Skin of body (tissue), 2 donors: ENCODE data around the gene ARSI. TPM values are rescaled to one million over a fixed set of nuclear protein-coding genes. Genes with fewer than 3 reads are reported as not detected.

Source experiments
- DNase-seq: peaks from one replicate; lab custom pipeline; 2025; lab: John Stamatoyannopoulos, UW
- total RNA-seq: library from RNA; depleted of rRNA; stranded (reverse); fragments of >200 nt; gene quantifications from one replicate; pipeline ENCODE4 v1.2.3, GENCODE V29; 2014

The ARSI gene
- total RNA-seq, 1 donor from 2014 or later: 2.6 TPM

GRCh38 chr5:150309101-150309885, 6.6 kb upstream of the ARSI start:
- DNase-seq: no peak

DNA sequence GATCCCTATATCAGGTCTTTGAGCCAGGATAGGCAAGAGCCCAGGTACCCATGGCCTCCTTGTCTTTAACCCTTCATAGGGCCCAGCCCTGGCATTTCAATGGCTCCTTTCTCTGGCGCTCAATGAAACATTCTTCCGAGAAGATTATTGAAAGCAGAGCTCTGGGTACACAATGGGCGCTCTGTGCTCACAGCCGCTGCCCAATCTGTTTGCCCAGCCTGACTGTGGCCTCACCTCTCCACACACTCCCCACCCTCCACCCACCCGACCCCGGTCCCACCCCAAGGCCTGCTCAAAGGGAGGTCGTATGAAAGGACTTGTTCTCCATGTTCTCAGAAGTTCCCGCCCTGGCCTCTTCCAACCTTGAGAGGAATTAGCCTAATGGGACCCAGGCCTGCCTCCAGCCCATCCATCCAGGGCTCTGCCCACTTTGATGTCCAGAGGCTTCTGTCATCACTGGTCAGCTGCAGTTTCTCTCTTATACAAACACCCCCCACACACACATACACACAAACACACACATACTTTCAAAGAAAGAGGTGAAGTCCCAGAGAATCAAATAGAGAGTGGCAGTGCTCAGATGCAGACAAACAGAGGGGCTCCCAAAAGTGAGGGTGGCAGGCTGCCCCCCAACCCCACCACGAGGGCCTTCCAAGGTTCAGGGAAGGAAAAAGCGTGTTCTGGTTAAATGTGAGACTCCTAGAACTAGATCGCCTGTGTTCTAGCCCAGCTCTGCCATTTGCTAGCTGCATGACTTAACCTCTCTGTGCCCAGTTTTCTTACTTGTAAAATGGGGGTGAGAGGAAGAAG, 5.1 kb upstream of the ARSI start:
- DNase-seq: no peak

- DNase-seq: no peak
Observed at GRCh38 chr5:150306775-150307174, 4.1 kb upstream of the ARSI start.

DNA sequence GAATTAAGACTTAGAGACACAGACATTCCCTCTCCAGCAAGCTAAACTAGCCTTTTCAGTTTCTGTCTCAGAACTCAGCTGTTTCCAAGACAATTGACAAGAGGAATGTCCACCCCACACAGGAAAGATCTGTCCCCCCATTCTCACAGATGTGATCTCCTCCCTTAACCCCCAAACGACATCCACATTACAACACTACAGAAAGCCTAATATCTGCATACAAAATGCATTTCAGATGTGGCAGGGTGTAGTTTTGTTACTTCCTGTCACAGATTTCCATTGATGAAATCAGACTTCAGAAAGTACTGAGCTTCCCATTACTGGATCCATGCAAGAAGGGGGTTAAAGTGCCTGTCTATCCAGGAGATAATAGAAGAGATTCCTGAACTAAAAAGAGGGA, 2.9 kb upstream of the ARSI start:
- peak; percentile 54 for DNase-seq

GRCh38 chr5:150305095-150305494, 2.4 kb upstream of the ARSI start:
- DNase-seq: no peak

- DNase-seq: no peak
Observed at GRCh38 chr5:150304481-150305081, 1.9 kb upstream of the ARSI start.

DNA sequence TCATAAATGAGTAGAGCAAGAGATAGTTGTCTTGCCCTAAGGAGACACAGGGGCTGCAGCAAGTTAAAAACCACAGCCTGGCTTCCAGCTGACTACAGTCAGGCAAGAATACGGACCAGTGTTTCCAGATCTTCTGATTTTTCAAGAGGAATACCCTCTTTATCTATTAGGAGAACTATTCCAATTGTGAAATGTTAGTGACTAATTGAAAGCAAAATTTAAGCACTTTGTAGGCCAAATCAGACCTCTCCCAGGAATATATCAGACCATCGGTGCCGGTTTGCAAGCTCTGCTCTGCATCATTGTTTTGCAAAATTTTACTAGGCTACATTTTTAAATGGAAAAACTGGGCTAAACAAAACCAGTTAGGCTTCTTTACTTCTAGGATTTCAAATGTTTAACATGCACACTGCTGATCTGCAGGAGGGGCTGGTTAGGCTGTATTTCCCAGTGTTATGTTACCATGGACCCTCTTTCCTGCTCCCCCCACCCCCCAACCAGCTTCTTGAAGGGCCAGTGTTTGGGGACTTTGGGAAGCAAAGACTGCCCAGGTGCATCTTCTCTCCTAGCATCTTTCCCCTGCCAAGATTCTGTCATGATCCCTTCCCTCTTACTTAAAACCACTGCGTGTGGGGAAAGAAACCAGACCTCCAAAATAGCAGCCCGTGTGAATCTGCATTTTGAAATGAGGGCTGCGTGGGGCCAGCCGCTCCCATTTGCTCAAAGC, 1.1 kb upstream of the ARSI start:
- DNase-seq: no peak

GRCh38 chr5:150303070-150303615, 438 bp upstream of the ARSI start:
- DNase-seq: no peak

- no peak for DNase-seq
Observed at GRCh38 chr5:150301901-150302300, 804 bp downstream of the ARSI start.

GRCh38 chr5:150301170-150301505, 1.6 kb downstream of the ARSI start:
- no peak for DNase-seq

DNA sequence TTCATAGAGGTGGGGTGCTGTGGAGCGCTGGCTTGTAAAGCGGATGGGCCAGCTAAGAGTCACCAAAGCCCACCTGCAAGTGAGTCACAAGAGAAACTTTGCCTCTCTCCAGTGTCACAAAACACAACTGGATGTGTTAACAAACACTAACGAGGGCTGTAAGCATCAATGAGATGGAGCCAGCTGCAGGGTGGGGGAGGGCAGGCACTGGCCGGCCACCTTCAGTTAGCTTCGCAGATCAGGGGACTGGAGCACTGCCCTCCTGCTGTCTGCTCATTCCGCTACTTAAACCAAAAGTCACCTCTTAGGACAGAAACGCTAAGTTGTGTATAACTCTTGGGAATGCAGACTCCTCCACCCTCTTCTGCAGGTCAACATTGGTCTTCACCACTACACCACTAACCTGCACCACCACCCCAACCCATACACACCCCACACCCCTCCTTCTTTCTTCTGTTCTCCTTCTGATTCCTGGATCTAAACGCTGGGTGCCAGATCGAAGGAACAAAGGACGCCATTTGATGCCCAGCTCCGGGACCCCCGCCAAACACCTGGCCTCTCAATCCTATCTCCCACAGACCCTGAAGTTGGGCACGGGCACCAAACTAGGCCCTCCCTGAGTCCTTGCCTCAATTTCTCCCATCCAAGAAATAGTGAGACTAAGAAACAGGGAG, 2.1 kb downstream of the ARSI start:
- DNase-seq: no peak

- DNase-seq: no peak
Observed at GRCh38 chr5:150299571-150300327, 3.0 kb downstream of the ARSI start.

GRCh38 chr5:150298701-150299451, 3.8 kb downstream of the ARSI start:
- no peak for DNase-seq

- DNase-seq: no peak
Observed at GRCh38 chr5:150297934-150298595, 4.6 kb downstream of the ARSI start.

DNA sequence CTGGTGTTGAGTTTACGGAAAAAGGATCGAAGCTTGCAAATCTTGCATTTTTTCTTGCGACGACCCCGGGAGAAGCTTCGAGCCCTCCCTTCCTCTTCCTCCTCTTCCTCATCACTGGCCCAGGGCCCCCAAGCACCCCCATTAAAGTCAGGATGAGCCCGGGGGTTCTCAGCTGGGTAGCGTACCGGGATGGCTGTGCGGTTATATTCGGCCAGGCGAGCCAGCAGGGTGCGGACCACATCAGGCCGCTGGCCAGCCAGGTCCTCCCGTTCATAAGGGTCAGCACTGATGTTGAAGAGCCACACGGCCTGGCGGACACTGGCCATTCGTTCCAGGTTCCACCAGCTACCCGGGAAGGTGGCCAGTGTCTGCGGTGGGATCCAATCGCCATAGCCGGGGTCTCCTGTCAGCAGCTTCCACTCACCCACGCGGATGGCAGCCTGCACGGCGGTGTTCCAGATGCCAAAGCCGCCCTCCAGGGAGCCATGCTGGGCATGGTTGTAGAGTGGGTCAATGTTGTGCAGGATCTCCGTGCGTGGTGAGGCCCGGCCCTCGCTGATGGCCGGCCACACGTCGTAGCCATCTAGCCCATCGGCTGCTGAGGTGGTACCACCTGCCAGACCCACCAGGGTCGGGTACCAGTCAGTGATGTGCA, 5.3 kb downstream of the ARSI start:
- no peak for DNase-seq

DNA sequence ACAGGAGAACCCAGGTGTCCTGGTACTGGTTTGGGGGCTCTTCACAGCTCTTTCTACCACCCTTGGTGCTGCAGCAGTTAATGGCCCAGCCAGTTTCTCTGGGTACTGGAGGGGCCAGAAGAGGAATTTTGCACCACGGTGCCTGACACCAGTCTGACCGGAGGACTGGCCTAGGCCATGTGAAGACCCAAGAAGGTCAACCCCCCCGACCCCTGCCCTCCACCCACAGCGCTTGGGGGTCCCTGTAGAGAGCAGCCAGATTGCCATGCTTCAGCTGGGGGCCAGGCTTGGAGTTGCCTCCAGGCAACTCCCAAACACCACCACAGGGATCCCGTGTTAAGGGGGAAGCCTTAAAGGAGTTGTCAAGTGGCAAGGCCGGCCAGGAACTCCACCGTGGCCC, 6.2 kb downstream of the ARSI start:
- no peak for DNase-seq

DNA sequence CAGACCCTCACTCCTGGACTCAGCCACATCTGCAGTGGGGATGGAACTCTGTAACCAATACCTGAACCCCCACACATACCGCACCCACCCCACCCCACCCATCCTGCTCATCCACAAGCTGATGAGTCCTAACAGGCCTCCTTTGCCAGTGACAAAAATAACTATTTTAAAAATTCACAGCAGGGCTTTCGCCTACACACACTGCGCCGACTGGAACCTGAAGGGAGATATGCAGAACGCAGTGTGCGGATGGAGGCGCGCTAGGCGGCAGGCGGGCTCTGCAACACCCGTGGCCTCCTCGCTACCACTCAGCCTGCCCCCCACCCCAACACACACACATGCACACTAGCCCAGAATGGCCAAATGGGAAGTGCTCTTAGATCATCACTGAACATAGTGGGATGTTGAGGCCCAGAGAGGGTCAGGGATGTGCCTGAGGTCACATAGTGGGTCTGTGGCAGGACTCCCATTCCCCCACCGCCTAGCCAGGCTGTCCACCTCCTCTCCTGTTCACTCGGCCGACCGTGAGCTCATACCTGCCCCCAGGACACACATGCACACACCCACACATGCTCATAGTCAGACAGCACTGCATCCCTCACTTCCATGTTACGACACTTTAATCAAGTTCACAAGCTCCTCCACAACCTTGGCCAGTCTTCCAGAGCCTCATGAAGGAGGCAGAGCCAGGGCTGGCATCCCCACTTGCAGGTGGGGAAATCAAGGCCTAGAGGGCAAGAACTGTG, 6.8 kb downstream of the ARSI start:
- DNase-seq: no peak

- DNase-seq: no peak
Observed at GRCh38 chr5:150295172-150295634, 7.5 kb downstream of the ARSI start.
